HepG2 (cell line): ENCODE data around the gene TSNAXIP1. TPM values are rescaled to one million over a fixed set of nuclear protein-coding genes. Genes with fewer than 3 reads are reported as not detected.

Experiments used
- ATRX ChIP-seq: sonication (generic); formaldehyde crosslinking; IDR thresholded peaks from 2 replicates; pipeline ENCODE4 v1.4.0; 2020; ENCODE audit warnings: missing genetic modification reagents, borderline replicate concordance
- ELF1 ChIP-seq: sonication (generic); formaldehyde crosslinking; IDR thresholded peaks from 2 replicates; pipeline ENCODE4 v1.4.0; 2020; ENCODE audit warnings: missing genetic modification reagents
- HNF1B ChIP-seq: sonication (generic); formaldehyde crosslinking; IDR thresholded peaks from 2 replicates; pipeline ENCODE4 v1.5.1; 2020; ENCODE audit warnings: mild to moderate bottlenecking, moderate library complexity, missing genetic modification reagents
- KDM3A ChIP-seq: IDR thresholded peaks from 2 replicates; pipeline ENCODE4 v1.6.1; 2018; ENCODE audit warnings: low read depth, missing compliant biosample characterization
- KDM5A ChIP-seq: fragments of 200-600 bp; sonication (generic); IDR thresholded peaks from 2 replicates; pipeline ENCODE4 v1.7.0; 2018; ENCODE audit warnings: antibody characterized with exemption, mild to moderate bottlenecking, low read length, borderline replicate concordance
- KLF12 ChIP-seq: sonication (generic); formaldehyde crosslinking; IDR thresholded peaks from 2 replicates; pipeline ENCODE4 v1.4.0; 2020; ENCODE audit warnings: missing genetic modification reagents, borderline replicate concordance
- LBX2 ChIP-seq: sonication (generic); formaldehyde crosslinking; IDR thresholded peaks from 2 replicates; pipeline ENCODE4 v1.5.0; 2020; ENCODE audit warnings: missing genetic modification reagents, mild to moderate bottlenecking, borderline replicate concordance
- MBNL3 ChIP-seq: fragments of 250-450 bp; sonication (Bioruptor Pico); conservative IDR thresholded peaks from 2 replicates; pipeline ENCODE4 v1.8.0; 2022; ENCODE audit warnings: mild to moderate bottlenecking, inconsistent platforms
- NR2F2 ChIP-seq: IDR thresholded peaks from 2 replicates; pipeline ENCODE4 v1.6.1; 2012; ENCODE audit warnings: low read depth, inconsistent platforms, borderline replicate concordance
- RELA ChIP-seq: sonication (generic); formaldehyde crosslinking; IDR thresholded peaks from 2 replicates; pipeline ENCODE4 v1.4.0; 2020; ENCODE audit warnings: missing genetic modification reagents
- RNF2 ChIP-seq: fragments of 450-650 bp; conservative IDR thresholded peaks from 2 replicates; pipeline ENCODE4 v1.6.1; 2016; ENCODE audit warnings: low read depth
- SMARCE1 ChIP-seq: fragments of 450-650 bp; IDR thresholded peaks from 2 replicates; pipeline ENCODE4 v1.6.1; 2017; ENCODE audit warnings: borderline replicate concordance
- SRF ChIP-seq: IDR thresholded peaks from 2 replicates; pipeline ENCODE4 v1.6.1; 2011; ENCODE audit warnings: mild to moderate bottlenecking, low read depth, low read length, moderate library complexity
- TCF12 ChIP-seq, 2 experiments: fragments of 450-650 bp in 1 of 2; sonication (generic) in 1 of 2; formaldehyde crosslinking in 1 of 2; IDR thresholded peaks; 2 replicates each; pipeline versions ENCODE4 v1.6.1 to v1.8.0; 2017 to 2022; ENCODE audit warnings: antibody characterized with exemption in 1 of 2, mild to moderate bottlenecking in 1 of 2, missing genetic modification reagents in 1 of 2, moderate library complexity in 1 of 2
- ZBTB10 ChIP-seq: sonication (generic); formaldehyde crosslinking; IDR thresholded peaks from 2 replicates; pipeline ENCODE4 v1.4.0; 2020; ENCODE audit warnings: missing genetic modification reagents, borderline replicate concordance
- ZFP36L2 ChIP-seq: sonication (generic); formaldehyde crosslinking; IDR thresholded peaks from 2 replicates; pipeline ENCODE4 v1.4.0; 2020; ENCODE audit warnings: missing genetic modification reagents
- ZMYM3 ChIP-seq: sonication (generic); formaldehyde crosslinking; IDR thresholded peaks from 2 replicates; pipeline ENCODE4 v1.5.1; 2020; ENCODE audit warnings: mild to moderate bottlenecking, missing genetic modification reagents
- ZNF138 ChIP-seq: sonication (generic); formaldehyde crosslinking; IDR thresholded peaks from 2 replicates; pipeline ENCODE4 v1.5.0; 2020; ENCODE audit warnings: mild to moderate bottlenecking, low read depth, missing genetic modification reagents
- ZNF143 ChIP-seq: sonication (generic); formaldehyde crosslinking; IDR thresholded peaks from 2 replicates; pipeline ENCODE4 v1.4.0; 2020; ENCODE audit warnings: missing genetic modification reagents
- ZNF274 ChIP-seq: sonication (generic); formaldehyde crosslinking; IDR thresholded peaks from 2 replicates; pipeline ENCODE4 v1.5.1; 2020; ENCODE audit warnings: mild to moderate bottlenecking, missing genetic modification reagents
- ZNF33A ChIP-seq: sonication (generic); formaldehyde crosslinking; IDR thresholded peaks from 2 replicates; pipeline ENCODE4 v1.5.1; 2020; ENCODE audit warnings: missing genetic modification reagents, mild to moderate bottlenecking, moderate library complexity, borderline replicate concordance
- ZNF430 ChIP-seq: sonication (generic); formaldehyde crosslinking; IDR thresholded peaks from 2 replicates; pipeline ENCODE4 v1.9.0; 2021; ENCODE audit warnings: mild to moderate bottlenecking, missing genetic modification reagents
- ZNF616 ChIP-seq: sonication (generic); formaldehyde crosslinking; IDR thresholded peaks from 2 replicates; pipeline ENCODE4 v1.5.0; 2020; ENCODE audit warnings: low read depth, mild to moderate bottlenecking, missing genetic modification reagents
- polyA plus RNA-seq, 8 experiments: library from polyadenylated mRNA; depleted of rRNA in 3 of 8; stranded (reverse) in 7 of 8; unstranded in 1 of 8; fragments of >200 nt; fragmentation: Illumina TruSeq in 4 of 8; extraction: Trizol in 4 of 8; gene quantifications; 2 replicates each; pipeline versions ENCODE4 v1.2.1 to v1.2.3, GENCODE V29; 2011 to 2016; ENCODE audit warnings: low read depth in 4 of 8, missing spikeins in 1 of 8, mixed read lengths in 1 of 8; ENCODE audit not compliant: insufficient read depth in 1 of 8
- total RNA-seq, 5 experiments: library from RNA; depleted of rRNA; stranded (reverse); fragments of >200 nt; fragmentation: Illumina TruSeq; extraction: Trizol; gene quantifications; 2 replicates each; pipeline ENCODE4 v1.2.3, GENCODE V29; 2016; ENCODE audit warnings: low read depth in 1 of 5
- TF ChIP-seq, protein P1 (sequence below): sonication (generic); formaldehyde crosslinking; IDR thresholded peaks from 2 replicates; pipeline ENCODE4 v1.8.1; 2023; ENCODE audit warnings: mild to moderate bottlenecking, missing genetic modification reagents, borderline replicate concordance

Gene TSNAXIP1
- total and polyA plus RNA-seq, 2 of the 13 experiments (the other 11 are each of a cell fraction or from before 2014, with no cell fraction given), result 0.37 to 0.86 TPM

GRCh38 chr16:67847064-67847861 lies 40.6 kb downstream of the TSNAXIP1 start, which contains the start of gene CENPT (continued):
- TF ChIP-seq ATRX (CRISPR knock-in tag) (0 out of 2 replicates have a peak, but pooled peaks have one; percentile 42), HNF1B (CRISPR knock-in tag) (peak; percentile 63), ZNF33A (CRISPR knock-in tag) (no peak), ELF1 (CRISPR knock-in tag) (no peak), ZNF616 (no peak), KDM3A (no peak), ZBTB10 (CRISPR knock-in tag) (0 out of 2 replicates have a peak, but pooled peaks have one; percentile 26), KDM5A (peak; percentile 13; the same call in 1 of the 2 replicates), MBNL3 (CRISPR knock-in tag) (no peak), ZNF138 (CRISPR knock-in tag) (no peak), ZNF430 (CRISPR knock-in tag) (no peak; the same call in 1 of the 2 replicates), SMARCE1 (no peak), ZMYM3 (CRISPR knock-in tag) (peak; percentile 37; the same call in 1 of the 2 replicates), RNF2 (no peak), RELA (CRISPR knock-in tag) (no peak), TCF12 (IDR thresholded peaks at IDR 0.05) (no peak), TCF12 (CRISPR knock-in tag; IDR thresholded peaks at IDR 0.05) (no peak), SRF (no peak), ZFP36L2 (no peak; the same call in 1 of the 2 replicates), NR2F2 (no peak), KLF12 (no peak; the same call in 1 of the 2 replicates), ZNF274 (CRISPR knock-in tag) (peak; percentile 59; the same call in 1 of the 2 replicates), ZNF143 (no peak), LBX2 (CRISPR knock-in tag) (0 out of 2 replicates have a peak, but pooled peaks have one; percentile 9)
- TF ChIP-seq, protein P1, sequence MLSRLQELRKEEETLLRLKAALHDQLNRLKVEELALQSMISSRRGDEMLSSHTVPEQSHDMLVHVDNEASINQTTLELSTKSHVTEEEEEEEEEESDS (CRISPR knock-in tag), result no peak
